Fibroblast of lung (primary cell): ENCODE data around the gene TFAP2C. TPM values are rescaled to one million over a fixed set of nuclear protein-coding genes. Genes with fewer than 3 reads are reported as not detected.

Source experiments
- DNase-seq, 2 donors: peaks; one replicate each; pipeline versions ENCODE4 v3.0.0 to v3.0.0-alpha.2; 2010; ENCODE audit warnings: low read depth in 2 of 2
- H2AFZ ChIP-seq: 2 replicates; pipeline ENCODE4 v1.5.1; 2012; ENCODE audit warnings: low read length, control low read depth, inconsistent platforms
- H3K27ac ChIP-seq: 2 replicates; pipeline ENCODE4 v1.5.1; 2011; ENCODE audit warnings: low read length, control low read depth; ENCODE audit not compliant: insufficient read depth
- H3K27me3 ChIP-seq: 2 replicates; pipeline ENCODE4 v1.5.1; 2011; ENCODE audit warnings: mild to moderate bottlenecking, low read length; ENCODE audit not compliant: control insufficient read depth, insufficient read depth
- H3K36me3 ChIP-seq: 2 replicates; pipeline ENCODE4 v1.5.1; 2011; ENCODE audit warnings: low read length; ENCODE audit not compliant: control insufficient read depth, insufficient read depth
- H3K4me1 ChIP-seq: 2 replicates; pipeline ENCODE4 v1.5.1; 2011; ENCODE audit warnings: low read length; ENCODE audit not compliant: control insufficient read depth, insufficient read depth; ENCODE audit errors: extremely low read depth
- H3K4me2 ChIP-seq: 2 replicates; pipeline ENCODE4 v1.5.1; 2011; ENCODE audit warnings: low read length, control low read depth; ENCODE audit not compliant: insufficient read depth; ENCODE audit errors: extremely low read depth
- H3K4me3 ChIP-seq, 4 experiments: fragments of 200-600 bp in 1 of 4; sonication (generic) in 1 of 4; replicated peaks in 1 of 4; 2 replicates each; pipeline ENCODE4 v1.5.1; 2011 to 2016; ENCODE audit warnings: low read length in 4 of 4, low read depth in 3 of 4, mild to moderate bottlenecking in 3 of 4, control low read depth in 2 of 4, inconsistent platforms in 1 of 4, mixed read lengths in 1 of 4; ENCODE audit not compliant: insufficient read depth in 1 of 4; ENCODE audit errors: control extremely low read depth in 1 of 4
- H3K79me2 ChIP-seq: 2 replicates; pipeline ENCODE4 v1.5.1; 2012; ENCODE audit warnings: mild to moderate bottlenecking, low read length, inconsistent platforms; ENCODE audit not compliant: control insufficient read depth, insufficient read depth
- H3K9ac ChIP-seq: 2 replicates; pipeline ENCODE4 v1.5.1; 2011; ENCODE audit warnings: mild to moderate bottlenecking, low read length, control low read depth; ENCODE audit not compliant: insufficient read depth
- H3K9me3 ChIP-seq: 2 replicates; pipeline ENCODE4 v1.5.1; 2012; ENCODE audit warnings: low read depth, low read length; ENCODE audit not compliant: control insufficient read depth, insufficient read depth
- H4K20me1 ChIP-seq: 2 replicates; pipeline ENCODE4 v1.5.1; 2011; ENCODE audit warnings: low read length; ENCODE audit not compliant: control insufficient read depth, insufficient read depth; ENCODE audit errors: extremely low read depth
- CTCF ChIP-seq, 2 donors: IDR thresholded peaks in 1 of 2; conservative IDR thresholded peaks in 1 of 2; 1 replicate in 1 of 2; 2 replicates in 1 of 2; pipeline ENCODE4 v1.5.1; 2011 to 2012; ENCODE audit warnings: low read length in 2 of 2, control low read depth in 1 of 2, inconsistent platforms in 1 of 2, low read depth in 1 of 2, mild to moderate bottlenecking in 1 of 2
- EZH2 ChIP-seq: IDR thresholded peaks from 2 replicates; pipeline ENCODE4 v1.5.1; 2012; ENCODE audit warnings: low read length, control low read depth, mild to moderate bottlenecking; ENCODE audit errors: missing control alignments
- polyA minus RNA-seq: library from RNA; depleted of rRNA, polyadenylated mRNA; stranded (reverse); fragments of >200 nt; gene quantifications from 2 replicates; pipeline ENCODE4 v1.2.3, GENCODE V29; 2011; ENCODE audit warnings: low replicate concordance
- polyA plus RNA-seq, 2 donors: library from polyadenylated mRNA; depleted of rRNA in 1 of 2; stranded (reverse) in 1 of 2; unstranded in 1 of 2; fragments of >200 nt; gene quantifications; 2 replicates each; pipeline ENCODE4 v1.2.1, GENCODE V29; 2011 to 2012; ENCODE audit warnings: missing spikeins in 1 of 2
- total RNA-seq: library from RNA; depleted of rRNA; stranded (reverse); fragments of >200 nt; gene quantifications from 2 replicates; pipeline ENCODE4 v1.2.1, GENCODE V29; 2014

Gene TFAP2C
- total RNA-seq (not detected in 2 replicates), polyA plus RNA-seq (0.24 and 0.39 TPM in 2 replicates), polyA minus RNA-seq (not detected in 2 replicates)
- polyA plus RNA-seq (2012), result 0.13 and 0.33 TPM in 2 replicates

GRCh38 chr20:56628873-56629463 is at the start of gene TFAP2C:
TFAP2C (plus strand) TSS chr20:56629306; CDS start chr20:56629545, 239 bp downstream.
- no peak for TF ChIP-seq CTCF (conservative IDR thresholded peaks at IDR 0.05 in 1 of 2, IDR thresholded peaks at IDR 0.05 in 1 of 2; ENCODE audit: low read depth in 1 of 2, low read length in 2 of 2)
- TF ChIP-seq EZH2, result no peak
- Histone ChIP-seq H3K9me3 (no peaks in the 10 kb centered on the region), H3K4me3 (peak within 1 kb of the TSS in 2 of 4 experiments; percentile 5 to 54), H3K27me3 (peaks cover 70% of the 10 kb centered on the region), H2AFZ (no peak within 1 kb of the TSS), H3K36me3 (no peaks in the 10 kb centered on the region), H3K9ac (no peak within 1 kb of the TSS), H3K4me1 (no peaks in the 10 kb centered on the region), H3K79me2 (no peaks in the 10 kb centered on the region), H4K20me1 (no peaks in the 10 kb centered on the region), H3K4me2 (peak within 1 kb of the TSS; percentile 59), H3K27ac (no peak within 1 kb of the TSS)
- peak in 1 of 2 donors; percentile 52 for DNase-seq

GRCh38 chr20:56580226-56580625 is 48.9 kb upstream of the TFAP2C start:
- TF ChIP-seq EZH2, result no peak
- no peak overlapping the region for H2AFZ ChIP-seq
- H3K27me3 ChIP-seq, result no peaks in the 10 kb centered on the region

GRCh38 chr20:56581701-56582100 is 47.4 kb upstream of the TFAP2C start:
- Histone ChIP-seq H3K4me2 (no peak overlapping the region), H3K4me3 (no peak overlapping the region), H3K9me3 (no peaks in the 10 kb centered on the region), H3K27ac (no peak overlapping the region), H3K27me3 (no peaks in the 10 kb centered on the region), H4K20me1 (no peaks in the 10 kb centered on the region), H2AFZ (no peak overlapping the region), H3K36me3 (no peaks in the 10 kb centered on the region), H3K9ac (no peak overlapping the region), H3K79me2 (no peaks in the 10 kb centered on the region), H3K4me1 (no peaks in the 10 kb centered on the region)
- no peak for DNase-seq
- no peak for TF ChIP-seq EZH2
- TF ChIP-seq CTCF (conservative IDR thresholded peaks at IDR 0.05 in 1 of 2, IDR thresholded peaks at IDR 0.05 in 1 of 2; ENCODE audit: low read depth in 1 of 2, low read length in 2 of 2), result no peak

More at GRCh38 chr20:56580226-56580625, 48.9 kb upstream of the TFAP2C start:
- Histone ChIP-seq H3K27ac (no peak overlapping the region), H3K36me3 (no peaks in the 10 kb centered on the region), H3K4me2 (no peak overlapping the region), H3K4me1 (no peaks in the 10 kb centered on the region), H3K9me3 (no peaks in the 10 kb centered on the region), H3K79me2 (no peaks in the 10 kb centered on the region), H4K20me1 (no peaks in the 10 kb centered on the region), H3K9ac (no peak overlapping the region), H3K4me3 (no peak overlapping the region)
- no peak for DNase-seq
